Amygdala (tissue), 56 donors: ENCODE results near the gene RYR2.
A peak's percentile ranks its signal among the peaks of the same experiment; 100 is the strongest.
"Not testable (repeated sequence)": the region's sequence is repeated elsewhere in the genome, so short reads cannot be mapped to it uniquely, and the experiment has no call there.

Experiments
- DNase-seq, 56 donors: peaks; one replicate each; lab custom pipeline; 2025; lab: John Stamatoyannopoulos, UW

RYR2 gene

GRCh38 chr1:237138551-237138950 is 96.6 kb downstream of the RYR2 start:
- DNase-seq, result no peak

GRCh38 chr1:237139732-237140131 is 97.7 kb downstream of the RYR2 start:
- DNase-seq, result peak in 14 of 56 donors; percentile 4 to 52 (median 11)

GRCh38 chr1:237140986-237141385 is 99.0 kb downstream of the RYR2 start:
- no peak for DNase-seq

GRCh38 chr1:237141502-237141901 is 99.5 kb downstream of the RYR2 start:
- DNase-seq, result no peak

GRCh38 chr1:237145379-237146135 is 103.6 kb downstream of the RYR2 start:
- no peak for DNase-seq

GRCh38 chr1:237146241-237146640 is 104.3 kb downstream of the RYR2 start:
- DNase-seq, result peak in 1 of 56 donors; percentile 4

GRCh38 chr1:237149857-237150256 is 107.9 kb downstream of the RYR2 start:
- DNase-seq, result no peak

- DNase-seq, result not testable (repeated sequence)
Observed at GRCh38 chr1:237151979-237152378, 110.0 kb downstream of the RYR2 start.

- DNase-seq, result no peak
Observed at GRCh38 chr1:237152506-237153335, 110.7 kb downstream of the RYR2 start.

GRCh38 chr1:237154157-237154556 is 112.2 kb downstream of the RYR2 start:
- DNase-seq, result no peak

- DNase-seq, result no peak
Observed at GRCh38 chr1:237164406-237165352, 122.7 kb downstream of the RYR2 start.

- DNase-seq, result no peak
Observed at GRCh38 chr1:237166086-237166485, 124.1 kb downstream of the RYR2 start.

GRCh38 chr1:237166593-237167101 is 124.7 kb downstream of the RYR2 start:
- no peak for DNase-seq

- DNase-seq, result no peak
Observed at GRCh38 chr1:237170149-237170548, 128.2 kb downstream of the RYR2 start.

GRCh38 chr1:237171454-237172117 is 129.6 kb downstream of the RYR2 start:
- no peak for DNase-seq

- no peak for DNase-seq
Observed at GRCh38 chr1:237172118-237172485, 130.1 kb downstream of the RYR2 start.

- no peak for DNase-seq
Observed at GRCh38 chr1:237179503-237179902, 137.5 kb downstream of the RYR2 start.

- DNase-seq, result no peak
Observed at GRCh38 chr1:237180256-237180655, 138.3 kb downstream of the RYR2 start.

- DNase-seq, result peak in 1 of 56 donors; percentile 12
Observed at GRCh38 chr1:237181743-237182317, 139.8 kb downstream of the RYR2 start.
